GM19324 (cell line): ENCODE measurements around the gene BRME1.

Experiments
- ATAC-seq: cut with Tn5 transposase; IDR thresholded peaks from one replicate; pipeline ENCODE4 v1.9.1; 2021; ENCODE audit warnings: mild to moderate bottlenecking, moderate library complexity; ENCODE audit not compliant: unreplicated experiment, low FRiP score

Gene BRME1

GRCh38 chr19:13834244-13835069, 71.5 kb downstream of the BRME1 start:
- ATAC-seq = no peak

GRCh38 chr19:13833330-13834243, 72.3 kb downstream of the BRME1 start:
- peak; percentile 72 for ATAC-seq
